ENCODE data around the gene PBX3. TPM values are rescaled to one million over a fixed set of nuclear protein-coding genes. Genes with fewer than 3 reads are reported as not detected.

PBX3 gene
- total RNA-seq, 2 experiments from 2014 or later, result 24.3 to 28.0 TPM

DNA sequence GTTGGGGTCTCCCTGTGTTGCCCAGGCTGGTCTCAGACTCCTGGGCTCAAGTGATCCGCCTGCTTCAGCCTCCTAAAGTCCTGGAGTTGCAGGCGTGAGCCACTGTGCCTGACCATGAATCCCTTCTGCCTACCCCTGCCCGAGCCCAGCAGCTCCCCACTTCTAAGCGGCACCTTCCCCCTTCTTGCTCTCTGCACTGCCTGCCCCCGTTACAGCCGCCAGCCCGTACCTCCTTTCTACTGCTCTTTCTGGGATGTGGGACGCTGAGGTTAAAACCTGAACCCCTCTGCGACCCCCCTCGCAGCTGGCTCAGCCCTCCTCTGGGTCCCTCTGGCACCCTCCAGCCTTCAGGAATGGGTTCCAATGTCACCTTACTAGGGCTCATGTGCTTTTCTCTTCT, 249.6 kb downstream of the PBX3 start:
- no peaks in the 10 kb centered on the region for H3K9me3 Mint-ChIP-seq
- POLR2A ChIA-PET, result no interaction called here
- no peak overlapping the region for H3K27ac Mint-ChIP-seq
- no peaks in the 10 kb centered on the region for H3K4me1 Mint-ChIP-seq
- no peaks in the 10 kb centered on the region for H3K36me3 Mint-ChIP-seq
- no peak for ATAC-seq (ENCODE audit: low read depth)
- H3K4me3 Mint-ChIP-seq, result no peak overlapping the region
- peaks cover 3% of the 10 kb centered on the region for H3K27me3 Mint-ChIP-seq
- no peak for DNase-seq

DNA sequence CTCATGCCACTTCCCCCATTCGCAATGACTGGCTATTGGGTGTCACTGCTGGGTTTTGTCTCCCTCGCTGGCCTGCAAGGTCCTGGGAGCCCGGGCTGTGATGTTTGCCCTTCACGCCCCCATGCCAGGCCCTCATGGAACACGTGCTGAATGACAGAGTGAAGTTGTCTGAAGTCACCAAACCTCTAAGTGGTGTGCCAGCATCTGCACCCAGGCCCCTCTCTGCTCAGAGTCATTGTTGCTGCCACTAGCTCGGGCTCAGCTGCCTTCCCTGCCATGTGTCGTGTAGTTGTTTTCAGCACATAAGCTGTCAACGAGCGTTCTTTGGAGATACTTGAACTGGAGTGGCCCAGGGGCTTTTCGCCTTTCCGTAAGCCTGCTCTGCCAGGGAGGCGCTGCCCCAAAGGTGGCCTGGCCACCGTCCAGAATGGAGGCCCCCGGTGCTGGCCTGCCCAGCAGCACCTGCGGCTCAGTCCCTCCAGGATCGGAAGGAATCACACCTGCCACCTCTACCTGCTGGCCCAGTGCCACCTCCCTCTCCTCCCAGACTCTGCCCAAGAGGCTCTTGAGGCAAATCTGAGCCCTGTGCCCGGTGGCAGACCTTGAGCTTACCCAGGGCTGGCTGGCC, 250.1 kb downstream of the PBX3 start:
- Mint-ChIP-seq H3K27ac (no peak overlapping the region), H3K27me3 (peaks cover 3% of the 10 kb centered on the region)
- POLR2A ChIA-PET, result no interaction called here

DNA sequence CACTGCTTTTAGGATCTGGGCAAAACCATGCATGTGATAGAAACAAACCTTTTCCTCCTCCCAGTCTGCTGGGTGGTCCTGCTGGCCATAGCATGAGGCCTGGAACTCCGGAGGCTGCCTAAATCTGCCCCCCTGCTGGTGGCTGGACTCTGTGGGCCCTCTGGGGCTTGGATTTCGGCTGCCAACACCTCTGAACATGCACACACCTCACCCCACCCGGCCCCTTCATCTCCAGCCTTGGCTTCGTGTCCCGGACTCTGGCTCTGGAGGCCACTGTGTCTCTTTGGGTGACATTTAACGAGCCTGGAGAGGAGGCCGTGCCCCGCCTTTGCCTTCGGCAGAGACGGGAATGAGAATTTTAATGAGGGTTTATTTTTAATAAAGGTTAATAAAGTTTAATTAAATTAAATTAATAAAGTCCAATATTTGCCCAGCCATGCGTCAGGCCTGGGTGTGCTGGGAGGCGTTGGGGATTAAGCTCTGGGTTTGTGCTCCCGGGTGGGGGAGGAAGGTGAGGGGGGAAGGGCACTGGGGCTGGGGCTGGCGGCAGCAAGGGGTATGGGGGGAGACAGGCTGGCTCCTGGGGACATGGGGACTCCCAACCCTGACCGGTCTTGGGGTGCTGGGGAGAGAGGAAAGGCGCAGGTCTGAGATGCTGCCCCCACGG, 251.8 kb downstream of the PBX3 start:
- Mint-ChIP-seq H3K4me3 (no peak overlapping the region), H3K9me3 (no peaks in the 10 kb centered on the region), H3K27me3 (peaks cover 3% of the 10 kb centered on the region), H3K36me3 (no peaks in the 10 kb centered on the region), H3K4me1 (no peaks in the 10 kb centered on the region), H3K27ac (no peak overlapping the region)
- no peak for ATAC-seq (ENCODE audit: low read depth)
- DNase-seq, result no peak
- POLR2A ChIA-PET, result no interaction called here

More for the DNA sequence above, 250.1 kb downstream of the PBX3 start:
- Mint-ChIP-seq H3K4me1 (no peaks in the 10 kb centered on the region), H3K4me3 (no peak overlapping the region), H3K9me3 (no peaks in the 10 kb centered on the region), H3K36me3 (no peaks in the 10 kb centered on the region)
- DNase-seq (no peak), ATAC-seq (ENCODE audit: low read depth) (no peak)

DNA sequence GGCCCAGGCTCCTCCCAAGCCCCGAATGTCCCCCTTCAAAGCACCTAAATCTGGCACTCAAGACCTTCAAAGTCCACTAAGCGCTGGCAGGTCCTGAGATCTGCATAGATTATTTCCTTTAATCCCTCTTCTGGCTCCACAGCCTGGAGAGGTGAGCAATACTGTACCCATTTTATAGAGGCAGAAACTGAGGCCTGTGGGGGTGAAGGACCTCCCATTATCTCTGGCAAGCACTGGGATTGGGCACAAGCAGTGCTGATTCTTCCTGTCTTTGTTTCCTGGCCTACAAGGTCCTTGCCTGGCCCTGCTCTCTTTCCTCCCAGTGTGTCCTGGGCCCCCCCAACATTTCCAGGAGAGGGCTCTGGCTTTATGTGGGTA, 252.3 kb downstream of the PBX3 start:
- no peak for ATAC-seq (ENCODE audit: low read depth)
- POLR2A ChIA-PET, result no interaction called here
- DNase-seq, result no peak
- Mint-ChIP-seq H3K27me3 (peaks cover 3% of the 10 kb centered on the region), H3K9me3 (no peaks in the 10 kb centered on the region), H3K36me3 (no peaks in the 10 kb centered on the region), H3K4me3 (no peak overlapping the region), H3K4me1 (no peaks in the 10 kb centered on the region), H3K27ac (no peak overlapping the region)

DNA sequence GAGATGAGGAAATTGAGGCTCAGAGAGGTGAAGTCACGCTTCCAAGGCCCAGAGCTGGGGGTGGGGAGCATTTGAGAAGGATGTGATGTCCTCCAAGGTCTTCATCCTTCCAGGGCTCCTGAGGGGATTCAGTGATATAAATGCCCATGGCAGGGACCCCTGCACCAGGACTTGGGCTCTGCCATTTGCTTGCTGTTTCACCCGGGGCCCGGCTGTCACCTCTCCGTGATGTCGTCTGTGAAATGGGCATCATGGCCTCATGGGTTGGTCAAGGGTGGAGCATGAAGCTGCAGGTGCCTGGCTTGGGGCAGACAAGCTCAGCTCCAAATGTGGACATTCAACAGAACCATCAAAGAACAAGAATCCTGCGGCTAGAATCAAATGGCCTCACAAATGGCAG, 253.1 kb downstream of the PBX3 start:
- H3K27ac Mint-ChIP-seq, result no peak overlapping the region
- no peaks in the 10 kb centered on the region for H3K9me3 Mint-ChIP-seq
- no peak overlapping the region for H3K4me3 Mint-ChIP-seq
- POLR2A ChIA-PET, result no interaction called here
- H3K36me3 Mint-ChIP-seq, result no peaks in the 10 kb centered on the region
- H3K4me1 Mint-ChIP-seq, result no peaks in the 10 kb centered on the region
- DNase-seq, result no peak
- ATAC-seq (ENCODE audit: low read depth), result no peak
- peaks cover 3% of the 10 kb centered on the region for H3K27me3 Mint-ChIP-seq

DNA sequence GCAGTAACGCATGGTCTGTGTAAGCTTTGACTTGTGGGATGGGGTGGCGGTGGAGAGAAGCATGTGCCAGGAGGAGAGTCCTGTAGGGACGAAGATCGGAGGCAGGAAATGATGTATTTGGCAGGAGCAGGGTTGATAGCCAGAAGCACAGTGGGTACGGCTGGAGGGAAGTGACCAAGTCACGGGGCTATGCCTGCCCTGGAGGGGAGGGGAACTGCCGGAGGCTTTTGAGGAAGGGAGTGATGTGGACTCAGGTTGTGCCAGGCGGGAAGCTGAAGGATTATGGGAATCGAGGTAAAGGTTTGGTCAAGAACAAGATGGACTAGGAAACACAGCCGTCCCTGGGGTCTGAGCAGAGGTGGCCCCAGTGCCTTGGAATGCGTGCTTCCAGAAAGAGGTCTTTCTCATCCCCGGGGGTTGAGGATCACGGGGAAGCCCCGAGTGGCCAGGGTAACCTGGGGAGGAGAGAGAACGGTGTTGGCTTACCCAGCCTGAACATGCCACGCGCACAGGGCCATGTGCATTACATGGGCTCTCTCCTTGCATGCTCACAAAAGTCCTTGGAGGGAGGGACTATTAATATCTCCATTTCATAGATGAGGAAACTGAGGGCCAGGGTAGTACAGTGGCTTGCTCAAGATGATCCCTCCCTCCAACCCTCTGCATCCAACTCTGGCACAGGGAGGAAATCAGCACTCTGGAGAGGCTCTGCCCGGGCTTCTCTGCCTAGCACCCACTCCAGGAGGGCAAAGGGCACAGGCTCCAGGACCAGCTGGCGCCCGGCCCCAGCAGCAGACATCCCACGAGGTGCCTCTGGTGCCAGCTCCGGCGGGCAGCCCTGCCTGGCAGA, 253.8 kb downstream of the PBX3 start:
- no peaks in the 10 kb centered on the region for H3K36me3 Mint-ChIP-seq
- POLR2A ChIA-PET, result no interaction called here
- H3K4me3 Mint-ChIP-seq, result no peak overlapping the region
- H3K9me3 Mint-ChIP-seq, result no peaks in the 10 kb centered on the region
- DNase-seq, result no peak
- peaks cover 3% of the 10 kb centered on the region for H3K27me3 Mint-ChIP-seq
- no peak for ATAC-seq (ENCODE audit: low read depth)
- no peak overlapping the region for H3K27ac Mint-ChIP-seq
- H3K4me1 Mint-ChIP-seq, result no peaks in the 10 kb centered on the region

DNA sequence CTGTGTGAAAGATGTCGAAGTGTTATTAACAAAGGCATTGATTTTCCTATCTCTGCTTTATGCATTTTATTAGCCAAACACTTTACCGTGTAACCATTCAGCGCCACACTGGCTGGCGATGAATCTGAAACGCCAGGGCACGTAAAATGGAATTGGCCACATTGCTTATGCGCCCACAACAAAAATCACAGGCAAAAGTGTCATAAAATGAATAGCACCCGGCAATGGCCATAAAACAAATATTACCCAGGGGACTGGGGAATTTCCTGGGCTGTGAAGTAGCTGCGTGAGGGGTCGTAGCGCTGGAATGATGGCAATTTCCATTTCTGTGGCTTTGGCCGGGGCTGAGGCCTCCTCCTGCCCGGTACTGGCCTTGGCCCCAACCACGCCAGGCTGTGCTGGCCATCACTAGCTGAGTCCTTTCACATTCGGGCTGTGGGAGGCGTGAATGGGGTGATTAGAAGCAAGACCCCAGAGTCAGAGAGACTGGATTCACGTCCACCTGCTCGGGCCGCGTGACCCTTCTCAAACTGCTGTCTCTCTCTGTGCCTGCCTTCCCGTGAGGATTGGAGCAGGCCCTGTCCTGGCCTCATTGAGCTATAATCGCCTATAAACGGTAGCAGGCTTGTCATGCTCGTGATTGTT, 254.5 kb downstream of the PBX3 start:
- Mint-ChIP-seq H3K4me1 (no peaks in the 10 kb centered on the region), H3K27ac (no peak overlapping the region), H3K27me3 (peaks cover 3% of the 10 kb centered on the region), H3K4me3 (no peak overlapping the region), H3K36me3 (no peaks in the 10 kb centered on the region), H3K9me3 (peaks cover 3% of the 10 kb centered on the region)
- POLR2A ChIA-PET, result no interaction called here
- ATAC-seq (ENCODE audit: low read depth), result no peak
- no peak for DNase-seq

DNA sequence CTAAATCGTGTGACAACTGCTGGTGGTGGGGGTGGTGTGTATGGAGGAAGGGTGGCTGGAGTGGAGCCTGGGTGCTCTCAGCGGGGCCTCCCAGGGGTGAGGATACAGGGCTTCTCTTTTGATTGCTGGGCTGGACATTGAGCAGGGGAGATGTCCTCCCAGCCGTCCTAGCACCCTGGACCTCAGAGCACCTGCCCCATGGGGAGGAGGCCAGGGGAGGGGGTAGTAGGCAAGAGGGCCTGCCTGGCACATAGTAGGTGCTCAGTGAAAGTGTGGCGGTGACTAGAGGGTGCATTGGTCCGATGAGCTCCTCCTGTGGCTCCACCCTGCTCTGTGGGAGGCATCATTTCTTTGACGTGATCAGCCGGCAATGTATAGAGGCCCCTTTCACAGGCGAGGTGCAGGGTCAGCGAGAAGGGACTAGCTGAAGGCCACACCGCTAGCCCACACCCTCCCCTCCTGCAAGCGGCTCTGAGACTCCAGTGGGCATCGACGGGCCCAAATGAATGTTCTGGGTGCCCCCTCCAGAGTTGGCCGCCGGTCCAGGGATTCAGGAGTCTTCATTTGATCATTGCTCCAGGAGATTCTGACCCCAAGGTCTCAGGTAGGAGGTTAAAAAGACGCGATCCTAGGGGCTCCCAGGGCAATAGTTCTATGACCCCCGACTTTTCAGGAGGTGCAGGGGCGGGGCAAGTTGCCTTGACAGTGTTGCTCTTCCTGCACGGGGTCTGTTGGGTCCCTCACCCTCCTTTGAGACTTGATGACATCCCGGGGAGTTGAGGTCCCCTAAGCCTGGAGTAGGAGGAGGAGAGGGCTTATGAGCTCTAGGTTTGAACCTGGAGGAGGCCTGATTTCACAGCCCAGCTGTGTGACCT, 255.5 kb downstream of the PBX3 start:
- ATAC-seq (ENCODE audit: low read depth) (no peak), DNase-seq (no peak)
- H3K27me3 Mint-ChIP-seq, result no peaks in the 10 kb centered on the region
- H3K4me3 Mint-ChIP-seq, result no peak overlapping the region
- H3K9me3 Mint-ChIP-seq, result peaks cover 3% of the 10 kb centered on the region
- H3K4me1 Mint-ChIP-seq, result no peaks in the 10 kb centered on the region
- no peak overlapping the region for H3K27ac Mint-ChIP-seq
- POLR2A ChIA-PET, result no interaction called here
- no peaks in the 10 kb centered on the region for H3K36me3 Mint-ChIP-seq

DNA sequence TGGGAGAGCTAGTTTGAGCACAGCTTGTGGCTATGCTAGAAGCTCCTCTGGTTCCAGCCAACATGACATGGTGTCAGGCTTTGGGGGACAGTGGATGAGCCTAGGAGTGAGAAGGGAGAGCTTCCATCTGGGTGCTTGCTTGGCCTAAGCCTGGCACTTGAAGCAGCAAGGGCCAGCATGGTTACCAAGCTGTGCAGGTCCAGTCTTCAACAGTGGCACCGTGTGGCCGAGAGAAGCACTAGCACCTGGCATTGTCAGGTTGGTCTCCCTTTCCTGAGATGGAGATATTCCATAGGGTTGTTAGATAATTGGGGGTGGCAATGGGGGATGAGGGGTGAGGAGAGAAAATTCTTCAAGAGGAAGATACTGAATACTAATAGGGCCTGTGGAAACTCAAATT, 261.9 kb downstream of the PBX3 start:
- H3K4me1 Mint-ChIP-seq, result no peaks in the 10 kb centered on the region
- POLR2A ChIA-PET, result no interaction called here
- peaks cover 2% of the 10 kb centered on the region for H3K27me3 Mint-ChIP-seq
- no peaks in the 10 kb centered on the region for H3K36me3 Mint-ChIP-seq
- peaks cover 21% of the 10 kb centered on the region for H3K9me3 Mint-ChIP-seq
- H3K27ac Mint-ChIP-seq, result no peak overlapping the region
- H3K4me3 Mint-ChIP-seq, result no peak overlapping the region
- ATAC-seq (ENCODE audit: low read depth) (no peak), DNase-seq (no peak)

DNA sequence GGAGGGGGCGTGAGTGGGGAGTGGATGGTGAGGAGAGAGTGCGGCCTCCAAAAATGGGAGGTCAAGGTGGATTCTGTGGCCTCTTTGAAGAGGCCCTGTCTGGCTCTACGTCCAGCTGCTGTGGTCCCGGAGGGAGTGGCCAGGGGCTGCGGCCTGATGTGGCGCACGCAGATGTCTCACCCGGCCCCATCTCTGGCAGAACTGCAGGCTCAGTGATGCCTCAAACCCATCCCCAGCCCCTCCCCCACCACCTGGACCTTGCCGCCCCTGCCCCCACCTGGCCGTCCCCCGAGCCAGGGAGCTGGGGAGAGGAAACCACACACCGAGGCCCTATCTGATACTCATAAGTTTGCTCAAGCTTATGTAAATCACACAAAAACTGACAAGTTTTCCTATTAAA, 267.6 kb downstream of the PBX3 start:
- POLR2A ChIA-PET, result no interaction called here
- Mint-ChIP-seq H3K4me3 (no peak overlapping the region), H3K36me3 (no peaks in the 10 kb centered on the region), H3K4me1 (no peaks in the 10 kb centered on the region), H3K27ac (no peak overlapping the region), H3K9me3 (peaks cover 2% of the 10 kb centered on the region), H3K27me3 (peaks cover 4% of the 10 kb centered on the region)
- ATAC-seq (ENCODE audit: low read depth), result no peak
- DNase-seq, result no peak

DNA sequence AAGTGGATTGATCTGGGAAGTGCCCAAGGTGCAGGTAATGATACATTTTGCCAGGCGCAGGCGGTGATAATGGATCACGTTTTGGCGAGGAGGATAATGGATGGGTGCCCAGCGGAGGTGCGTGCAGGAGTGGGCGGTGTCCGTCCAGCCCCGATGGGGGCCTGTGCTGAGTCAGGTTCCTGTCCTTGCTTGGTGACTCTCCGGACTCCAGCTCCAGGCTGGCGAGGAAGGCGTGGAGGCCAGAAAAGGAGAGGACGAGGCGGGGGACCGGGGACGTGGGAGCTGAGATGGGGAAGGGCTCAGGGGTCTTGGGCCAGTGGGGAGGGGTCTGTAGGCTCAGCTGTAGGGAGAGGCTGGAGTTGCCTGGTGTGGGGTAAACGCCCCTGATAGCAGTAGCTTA, 268.3 kb downstream of the PBX3 start:
- no peak for ATAC-seq (ENCODE audit: low read depth)
- POLR2A ChIA-PET, result no interaction called here
- H3K4me1 Mint-ChIP-seq, result no peaks in the 10 kb centered on the region
- H3K9me3 Mint-ChIP-seq, result peaks cover 2% of the 10 kb centered on the region
- peaks cover 4% of the 10 kb centered on the region for H3K27me3 Mint-ChIP-seq
- H3K4me3 Mint-ChIP-seq, result no peak overlapping the region
- no peak for DNase-seq
- H3K36me3 Mint-ChIP-seq, result no peaks in the 10 kb centered on the region
- no peak overlapping the region for H3K27ac Mint-ChIP-seq

DNA sequence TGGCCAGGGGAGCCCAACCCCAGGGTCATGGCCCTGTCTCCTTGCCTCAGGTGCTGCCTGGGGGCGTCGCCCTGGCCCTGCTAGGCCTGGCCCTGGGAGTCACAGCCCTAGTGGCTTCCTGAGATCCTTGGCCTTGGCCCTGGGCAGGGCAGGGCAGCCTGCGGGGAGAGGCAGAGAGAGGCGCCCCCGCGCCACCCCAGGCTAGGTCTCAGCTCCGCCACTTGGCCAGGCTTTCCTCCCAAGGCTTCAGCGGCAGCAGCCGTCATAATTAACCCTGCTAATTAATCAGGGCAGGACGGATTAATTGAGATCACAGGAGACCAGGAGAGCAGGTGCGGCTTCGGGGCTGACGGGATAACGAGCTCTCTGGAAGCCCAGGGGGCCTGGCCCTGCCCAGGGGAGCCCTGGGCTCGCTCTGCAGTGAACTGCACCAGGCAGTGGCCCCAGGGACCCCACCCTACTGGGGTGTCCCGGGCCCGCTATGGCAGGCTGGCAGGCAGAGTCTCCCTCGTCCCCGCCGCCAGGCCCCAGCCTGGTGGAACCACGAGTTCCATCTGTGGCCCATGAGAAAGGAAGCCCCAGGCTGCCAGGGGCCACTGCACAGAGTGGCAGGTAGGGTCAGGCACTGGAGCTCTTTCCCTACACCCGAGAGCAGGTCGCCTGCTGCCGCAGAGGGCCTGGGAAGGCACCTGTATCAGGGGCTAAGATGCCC, 269.6 kb downstream of the PBX3 start:
- Mint-ChIP-seq H3K9me3 (no peaks in the 10 kb centered on the region), H3K36me3 (no peaks in the 10 kb centered on the region)
- no peak for DNase-seq

More for the DNA sequence above, 269.6 kb downstream of the PBX3 start:
- POLR2A ChIA-PET, result no interaction called here
- Mint-ChIP-seq H3K4me3 (no peak overlapping the region), H3K27ac (no peak overlapping the region), H3K27me3 (peaks cover 1% of the 10 kb centered on the region), H3K4me1 (no peaks in the 10 kb centered on the region)
- ATAC-seq (ENCODE audit: low read depth), result no peak

All from activated naive CD8-positive, alpha-beta T cell treated with anti-CD3 and anti-CD28 coated beads, Interleukin-2, amount 10 ng/mL, durations not matched to agents 7 days and 5 days (primary cell).